Esophagus muscularis mucosa (tissue), 4 donors: ENCODE results near the gene NUP107. TPM values are rescaled to one million over a fixed set of nuclear protein-coding genes. Genes with fewer than 3 reads are reported as not detected.

ENCODE experiments used
- DNase-seq: peaks from one replicate; pipeline ENCODE4 v3.0.0-alpha.2; 2017; ENCODE audit errors: extremely low spot score
- H3K27ac ChIP-seq, 4 donors: fragments of 200-600 bp; sonication (generic); replicated peaks in 1 of 4; 1 replicate in 3 of 4; 2 replicates in 1 of 4; pipeline ENCODE4 v1.5.1; 2016 to 2019; ENCODE audit warnings: mild to moderate bottlenecking in 1 of 4
- H3K27me3 ChIP-seq, 4 donors: fragments of 200-600 bp; sonication (generic); one replicate each; pipeline versions ENCODE4 v1.5.1 to v1.6.0; 2016 to 2019
- H3K36me3 ChIP-seq, 4 donors: fragments of 200-600 bp; sonication (generic); one replicate each; pipeline ENCODE4 v1.5.1; 2016 to 2019
- H3K4me1 ChIP-seq, 4 donors: fragments of 200-600 bp; sonication (generic); one replicate each; pipeline ENCODE4 v1.5.1; 2016 to 2019
- H3K4me3 ChIP-seq, 4 donors: fragments of 200-600 bp; sonication (generic); 1 replicate in 2 of 4; 2 replicates in 2 of 4; pipeline ENCODE4 v1.5.1; 2016 to 2019; ENCODE audit warnings: mild to moderate bottlenecking in 4 of 4, moderate library complexity in 1 of 4
- H3K9me3 ChIP-seq, 4 donors: fragments of 200-600 bp; sonication (generic); 1 replicate in 3 of 4; 2 replicates in 1 of 4; pipeline ENCODE4 v1.5.1; 2016 to 2019
- EP300 ChIP-seq: sonication (generic); formaldehyde crosslinking; IDR thresholded peaks from one replicate; pipeline ENCODE4 v1.6.1; 2017; ENCODE audit warnings: antibody characterized with exemption
- POLR2A ChIP-seq: fragments of 450-650 bp; IDR thresholded peaks from one replicate; pipeline ENCODE4 v1.6.1; 2017; ENCODE audit warnings: antibody characterized with exemption, moderate library complexity, mild to moderate bottlenecking, low read depth
- POLR2AphosphoS5 ChIP-seq, 2 donors: sonication (generic); formaldehyde crosslinking; IDR thresholded peaks; one replicate each; pipeline ENCODE4 v1.6.1; 2017; ENCODE audit warnings: antibody characterized with exemption in 2 of 2
- WGBS: methylation state at CpG from one replicate; pipeline ENCODE4 v1.1.5; 2018; 5-methylcytosine and 5-hydroxymethylcytosine counted together
- intact Hi-C: fragments of 100-400 bp; cut with DNase I; formaldehyde crosslinking; loops from one replicate; pipeline ENCODE4 v1.15.1; 2023
- total RNA-seq, 4 donors: library from RNA; depleted of rRNA; stranded (reverse); fragments of >200 nt; gene quantifications; one replicate each; pipeline versions ENCODE4 v1.1.0 to v1.2.1, GENCODE V29; 2016
- TF ChIP-seq, protein P1 (sequence below), 3 experiments: fragments of 200-600 bp in 2 of 3; fragments of 450-650 bp in 1 of 3; sonication (generic) in 2 of 3; IDR thresholded peaks; one replicate each; pipeline ENCODE4 v1.5.1; 2017 to 2019; ENCODE audit warnings: antibody characterized with exemption in 3 of 3, mild to moderate bottlenecking in 2 of 3, moderate library complexity in 1 of 3

The NUP107 gene
- total RNA-seq, 4 donors from 2014 or later: 21.6 to 26.1 (median 24.6) TPM

DNA sequence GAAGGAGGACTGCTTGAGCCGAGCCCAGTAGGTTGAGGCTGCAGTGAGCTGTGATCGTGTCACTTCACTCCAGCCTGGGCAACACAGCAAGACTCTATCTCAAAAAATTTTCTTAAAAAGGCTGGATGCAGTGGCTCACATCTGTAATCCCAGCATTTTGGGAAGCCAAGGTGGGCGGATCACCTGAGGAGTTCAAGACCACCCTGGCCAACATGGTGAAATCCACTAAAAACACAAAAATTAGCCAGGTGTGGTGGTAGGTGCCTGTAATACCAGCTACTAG lies 104.1 kb downstream of the NUP107 start:
- WGBS: 61% methylated on average over 3 of the region's 3 CpGs
- no peak overlapping the region for H3K27ac ChIP-seq
- H3K4me3 ChIP-seq: no peak overlapping the region
- no peaks in the 10 kb centered on the region for H3K9me3 ChIP-seq
- TF ChIP-seq POLR2AphosphoS5 (IDR thresholded peaks at IDR 0.05) (no peak), POLR2A (no peak), EP300 (no peak)
- TF ChIP-seq, protein P1, sequence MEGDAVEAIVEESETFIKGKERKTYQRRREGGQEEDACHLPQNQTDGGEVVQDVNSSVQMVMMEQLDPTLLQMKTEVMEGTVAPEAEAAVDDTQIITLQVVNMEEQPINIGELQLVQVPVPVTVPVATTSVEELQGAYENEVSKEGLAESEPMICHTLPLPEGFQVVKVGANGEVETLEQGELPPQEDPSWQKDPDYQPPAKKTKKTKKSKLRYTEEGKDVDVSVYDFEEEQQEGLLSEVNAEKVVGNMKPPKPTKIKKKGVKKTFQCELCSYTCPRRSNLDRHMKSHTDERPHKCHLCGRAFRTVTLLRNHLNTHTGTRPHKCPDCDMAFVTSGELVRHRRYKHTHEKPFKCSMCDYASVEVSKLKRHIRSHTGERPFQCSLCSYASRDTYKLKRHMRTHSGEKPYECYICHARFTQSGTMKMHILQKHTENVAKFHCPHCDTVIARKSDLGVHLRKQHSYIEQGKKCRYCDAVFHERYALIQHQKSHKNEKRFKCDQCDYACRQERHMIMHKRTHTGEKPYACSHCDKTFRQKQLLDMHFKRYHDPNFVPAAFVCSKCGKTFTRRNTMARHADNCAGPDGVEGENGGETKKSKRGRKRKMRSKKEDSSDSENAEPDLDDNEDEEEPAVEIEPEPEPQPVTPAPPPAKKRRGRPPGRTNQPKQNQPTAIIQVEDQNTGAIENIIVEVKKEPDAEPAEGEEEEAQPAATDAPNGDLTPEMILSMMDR (IDR thresholded peaks at IDR 0.05): no peak
- intact Hi-C loops: no loop called here
- no peaks in the 10 kb centered on the region for H3K36me3 ChIP-seq
- H3K4me1 ChIP-seq: peaks cover 0 to 11% (median 8%) of the 10 kb centered on the region in 4 donors
- no peaks in the 10 kb centered on the region for H3K27me3 ChIP-seq
- DNase-seq: no peak

DNA sequence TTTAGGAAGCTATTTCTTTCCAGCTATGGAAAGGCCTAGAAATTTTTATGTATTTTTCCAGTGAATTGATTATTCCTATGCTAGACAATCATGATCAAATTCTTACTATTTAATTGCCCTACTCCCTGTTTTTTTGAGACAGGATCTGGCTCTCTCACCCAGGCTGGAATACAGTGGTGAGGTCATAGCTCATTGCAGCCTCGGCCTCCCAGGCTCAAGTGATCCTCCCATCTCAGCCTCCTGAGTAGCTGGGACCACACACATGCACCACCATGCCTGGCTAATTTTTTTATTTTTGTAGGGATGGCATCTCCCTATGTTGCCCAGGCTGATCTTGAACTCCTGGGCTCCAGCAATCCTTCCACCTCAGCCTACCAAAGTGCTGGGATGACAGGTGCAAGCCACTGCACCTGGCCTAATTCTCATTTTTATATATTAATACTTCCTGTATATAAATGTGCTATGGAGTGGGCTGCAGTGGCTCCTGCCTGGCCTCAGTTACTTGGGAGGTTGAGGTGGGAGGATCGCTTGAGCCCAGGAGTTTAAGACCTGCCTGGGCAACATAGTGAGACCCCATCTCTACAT lies 105.2 kb downstream of the NUP107 start:
- Histone ChIP-seq H3K4me3 (no peak overlapping the region), H3K27ac (no peak overlapping the region), H3K27me3 (no peaks in the 10 kb centered on the region), H3K9me3 (no peaks in the 10 kb centered on the region), H3K4me1 (peaks cover 0 to 6% (median 2%) of the 10 kb centered on the region in 4 donors), H3K36me3 (no peaks in the 10 kb centered on the region)
- DNase-seq: no peak
- 96% methylated on average over 2 of the region's 2 CpGs for WGBS
- TF ChIP-seq EP300 (no peak), POLR2A (no peak), POLR2AphosphoS5 (IDR thresholded peaks at IDR 0.05) (no peak)
- TF ChIP-seq, protein P1 (IDR thresholded peaks at IDR 0.05): no peak
- intact Hi-C loops: no loop called here

DNA sequence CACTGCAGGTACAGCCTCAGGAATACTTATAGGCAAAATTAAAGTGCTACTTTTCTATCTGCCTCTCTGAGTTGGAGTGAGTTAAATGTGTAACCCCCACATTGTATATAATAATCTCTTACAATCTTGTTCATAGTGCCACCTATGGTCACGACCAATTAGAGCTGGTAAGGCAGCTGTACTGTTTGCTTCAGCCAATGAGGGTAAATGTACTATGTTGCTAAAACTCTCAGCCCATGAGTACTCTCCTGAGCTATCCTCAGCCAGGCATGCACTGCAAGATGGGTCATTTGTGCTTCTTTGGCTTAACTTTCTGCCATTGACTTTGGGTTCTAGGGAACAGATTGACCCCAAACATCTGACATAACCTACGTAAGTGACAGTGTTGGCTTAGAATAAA lies 106.2 kb downstream of the NUP107 start:
- DNase-seq: no peak
- no peaks in the 10 kb centered on the region for H3K27me3 ChIP-seq
- intact Hi-C loops: no loop called here
- 75% methylated on average over 2 of the region's 2 CpGs for WGBS
- H3K36me3 ChIP-seq: no peaks in the 10 kb centered on the region
- peaks cover 0 to under 1% (median under 1%) of the 10 kb centered on the region in 4 donors for H3K4me1 ChIP-seq
- H3K27ac ChIP-seq: no peak overlapping the region
- H3K9me3 ChIP-seq: no peaks in the 10 kb centered on the region
- TF ChIP-seq POLR2A (no peak), EP300 (no peak), POLR2AphosphoS5 (IDR thresholded peaks at IDR 0.05) (no peak)
- TF ChIP-seq, protein P1 (IDR thresholded peaks at IDR 0.05): no peak
- H3K4me3 ChIP-seq: no peak overlapping the region

DNA sequence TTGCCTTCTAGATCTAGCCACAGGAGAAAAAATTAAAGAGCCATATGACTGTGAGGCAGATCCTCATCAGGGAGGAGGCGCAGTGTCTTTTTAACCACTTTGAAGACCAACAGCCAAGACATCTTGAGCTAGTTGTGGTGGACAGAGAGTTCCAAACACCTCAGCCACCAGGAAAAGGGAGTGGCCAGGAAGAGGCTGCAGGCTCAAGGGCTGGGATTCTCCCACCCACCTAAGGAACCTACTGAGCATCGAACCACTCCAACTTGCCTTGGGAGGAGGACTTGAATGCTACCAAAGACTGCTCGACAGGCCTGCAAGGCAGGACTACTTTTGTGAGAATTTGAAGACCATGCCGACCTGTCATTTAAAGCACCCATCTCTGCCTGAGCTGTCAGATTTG lies 106.7 kb downstream of the NUP107 start:
- no peaks in the 10 kb centered on the region for H3K9me3 ChIP-seq
- no peaks in the 10 kb centered on the region for H3K4me1 ChIP-seq
- no peaks in the 10 kb centered on the region for H3K27me3 ChIP-seq
- DNase-seq: no peak
- no peak overlapping the region for H3K27ac ChIP-seq
- H3K36me3 ChIP-seq: no peaks in the 10 kb centered on the region
- no peak overlapping the region for H3K4me3 ChIP-seq
- 100% methylated on average over 4 of the region's 4 CpGs for WGBS
- TF ChIP-seq EP300: no peak
- intact Hi-C loops: no loop called here

DNA sequence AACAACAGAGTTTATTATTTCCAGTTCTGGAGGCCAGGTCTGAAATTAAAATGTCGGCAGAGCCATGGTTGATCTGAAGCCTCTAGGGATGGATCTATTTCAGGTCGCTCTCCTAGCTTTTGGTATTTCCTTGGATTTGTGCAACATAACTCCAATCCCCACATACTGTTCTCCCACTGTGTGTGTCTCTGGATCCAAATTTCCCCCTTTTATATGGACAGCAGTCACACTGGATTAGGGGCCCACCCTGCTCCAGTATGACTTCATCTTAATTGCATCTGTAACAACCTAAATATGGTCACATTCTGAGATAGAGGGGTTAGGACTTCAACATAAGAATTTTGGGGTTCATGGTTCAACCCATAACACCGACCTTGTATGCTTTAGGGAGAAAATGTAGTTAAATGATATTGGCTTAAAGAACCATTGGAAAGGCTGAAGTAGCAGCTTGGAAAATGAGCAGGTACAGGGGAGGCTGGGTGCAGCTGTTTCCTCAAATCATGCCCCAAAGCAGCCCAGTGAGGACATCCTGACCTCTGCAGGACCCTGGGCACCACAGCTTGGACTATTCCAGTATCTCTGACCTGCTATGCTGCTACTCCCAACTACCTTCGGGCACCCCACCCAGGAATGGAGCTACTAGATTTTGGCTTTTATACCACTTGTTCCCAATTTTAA lies 107.3 kb downstream of the NUP107 start:
- Histone ChIP-seq H3K9me3 (no peaks in the 10 kb centered on the region), H3K27ac (no peak overlapping the region), H3K36me3 (no peaks in the 10 kb centered on the region), H3K4me3 (no peak overlapping the region), H3K27me3 (no peaks in the 10 kb centered on the region), H3K4me1 (no peaks in the 10 kb centered on the region)
- WGBS: 98% methylated on average over 4 of the region's 4 CpGs
- DNase-seq: no peak
- intact Hi-C loops: no loop called here
- TF ChIP-seq POLR2AphosphoS5 (IDR thresholded peaks at IDR 0.05) (no peak), EP300 (no peak), POLR2A (no peak)
- TF ChIP-seq, protein P1 (IDR thresholded peaks at IDR 0.05): no peak
